Activated B cell treated with CpG ODN at 0.5 μM for 24 hours (primary cell): ENCODE measurements around the gene MYL6. TPM values are rescaled to one million over a fixed set of nuclear protein-coding genes. Genes with fewer than 3 reads are reported as not detected.

Experiments used
- ATAC-seq: fragments of 200-7000 bp; cut with Tn5 transposase; one replicate; pipeline ENCODE4 v1.10.0; 2021; ENCODE audit warnings: low read depth, mild to moderate bottlenecking, moderate library complexity
- CTCF ChIA-PET: fragments of 350-600 bp; sonication (Branson Sonifier 250); formaldehyde crosslinking; loops from one replicate; lab custom pipeline; 2021; ENCODE audit warnings: antibody characterized with exemption; lab: Charles Lee
- POLR2A ChIA-PET: fragments of 350-600 bp; sonication (Branson Sonifier 250); formaldehyde crosslinking; loops from one replicate; lab custom pipeline; 2021; ENCODE audit warnings: antibody characterized with exemption; lab: Charles Lee
- DNase-seq: peaks from one replicate; pipeline ENCODE4 v3.0.0; 2022
- H3K27ac Mint-ChIP-seq: one replicate; pipeline ENCODE4 v1.8.0; 2020; ENCODE audit warnings: mixed read lengths
- H3K27me3 Mint-ChIP-seq: one replicate; pipeline ENCODE4 v1.8.0; 2021; ENCODE audit warnings: mixed read lengths
- H3K36me3 Mint-ChIP-seq: one replicate; pipeline ENCODE4 v1.8.0; 2021; ENCODE audit warnings: low read depth, mixed read lengths
- H3K4me1 Mint-ChIP-seq: one replicate; pipeline ENCODE4 v1.8.0; 2021; ENCODE audit warnings: mixed read lengths
- H3K4me3 Mint-ChIP-seq: one replicate; pipeline ENCODE4 v1.8.0; 2020; ENCODE audit warnings: mild to moderate bottlenecking, mixed read lengths
- H3K9me3 Mint-ChIP-seq: one replicate; pipeline ENCODE4 v1.8.0; 2020; ENCODE audit warnings: mixed read lengths
- intact Hi-C: fragments of 100-400 bp; cut with micrococcal nuclease; formaldehyde crosslinking; loops from one replicate; pipeline ENCODE4 v1.15.1; 2024
- total RNA-seq: library from RNA; stranded (reverse); gene quantifications from 2 replicates; pipeline ENCODE4 v1.2.3, GENCODE V29; 2022
- TF ChIP-seq, protein P1 (sequence below): fragments of 200-600 bp; IDR thresholded peaks from one replicate; pipeline ENCODE4 v1.8.0; 2022; ENCODE audit warnings: antibody characterized with exemption, mild to moderate bottlenecking

MYL6 gene
- total RNA-seq, 1 donor from 2014 or later: 921 TPM

DNA sequence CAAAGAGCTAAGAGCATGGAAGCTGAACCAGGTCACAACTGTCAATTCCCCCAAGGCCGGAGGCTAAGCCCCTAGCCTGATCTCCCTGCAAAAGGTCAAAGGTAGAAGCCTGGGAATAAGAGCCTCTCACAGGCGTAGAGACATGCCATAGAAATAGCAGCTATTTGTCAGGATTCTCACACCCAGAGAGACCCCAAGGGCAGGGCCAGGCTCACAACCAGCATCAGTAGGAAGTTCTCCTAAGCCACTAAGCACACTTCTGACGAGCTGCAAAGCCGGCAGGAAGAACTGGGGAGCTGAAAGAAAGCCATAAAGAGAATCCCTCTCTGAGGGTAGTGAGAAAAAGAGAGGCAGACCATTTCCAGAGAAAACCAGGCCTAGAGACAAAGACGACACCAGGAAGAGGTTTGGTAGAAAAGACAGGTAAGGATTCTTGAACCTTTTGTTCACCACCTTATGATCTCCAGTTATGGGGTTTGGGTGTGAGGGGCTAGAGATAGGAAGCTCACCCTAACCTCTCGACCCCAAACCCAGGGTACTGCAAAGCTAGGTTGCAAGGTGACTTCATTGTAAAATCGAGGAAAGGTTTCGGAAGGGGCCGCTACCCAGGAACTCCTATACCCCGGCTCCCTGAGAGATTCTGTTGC, 30.1 kb downstream of the MYL6 start:
- TF ChIP-seq, protein P1, sequence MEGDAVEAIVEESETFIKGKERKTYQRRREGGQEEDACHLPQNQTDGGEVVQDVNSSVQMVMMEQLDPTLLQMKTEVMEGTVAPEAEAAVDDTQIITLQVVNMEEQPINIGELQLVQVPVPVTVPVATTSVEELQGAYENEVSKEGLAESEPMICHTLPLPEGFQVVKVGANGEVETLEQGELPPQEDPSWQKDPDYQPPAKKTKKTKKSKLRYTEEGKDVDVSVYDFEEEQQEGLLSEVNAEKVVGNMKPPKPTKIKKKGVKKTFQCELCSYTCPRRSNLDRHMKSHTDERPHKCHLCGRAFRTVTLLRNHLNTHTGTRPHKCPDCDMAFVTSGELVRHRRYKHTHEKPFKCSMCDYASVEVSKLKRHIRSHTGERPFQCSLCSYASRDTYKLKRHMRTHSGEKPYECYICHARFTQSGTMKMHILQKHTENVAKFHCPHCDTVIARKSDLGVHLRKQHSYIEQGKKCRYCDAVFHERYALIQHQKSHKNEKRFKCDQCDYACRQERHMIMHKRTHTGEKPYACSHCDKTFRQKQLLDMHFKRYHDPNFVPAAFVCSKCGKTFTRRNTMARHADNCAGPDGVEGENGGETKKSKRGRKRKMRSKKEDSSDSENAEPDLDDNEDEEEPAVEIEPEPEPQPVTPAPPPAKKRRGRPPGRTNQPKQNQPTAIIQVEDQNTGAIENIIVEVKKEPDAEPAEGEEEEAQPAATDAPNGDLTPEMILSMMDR: no peak
- H3K27ac Mint-ChIP-seq: peak overlapping the region; percentile 82
- H3K4me1 Mint-ChIP-seq: peaks cover 40% of the 10 kb centered on the region
- H3K4me3 Mint-ChIP-seq: peak overlapping the region; percentile 88
- ChIA-PET CTCF (interaction anchor here (0.5 to 6.4 kb wide), 13 partner anchors 19 to 458 kb away, joined by 3 to 80 read pairs (median 4); partner anchors contain the start of genes ESYT1, MYL6 and ZC3H10), POLR2A (interaction anchor here (0.6 to 5.7 kb wide), 15 partner anchors 9 to 450 kb away, joined by 3 to 116 read pairs (median 7); partner anchors contain the start of genes ANKRD52, COQ10A, ESYT1 and MYL6)
- H3K27me3 Mint-ChIP-seq: no peaks in the 10 kb centered on the region
- H3K36me3 Mint-ChIP-seq: peaks cover 42% of the 10 kb centered on the region
- ATAC-seq (no peak), DNase-seq (no peak)
- intact Hi-C loops: no loop called here
- no peaks in the 10 kb centered on the region for H3K9me3 Mint-ChIP-seq

DNA sequence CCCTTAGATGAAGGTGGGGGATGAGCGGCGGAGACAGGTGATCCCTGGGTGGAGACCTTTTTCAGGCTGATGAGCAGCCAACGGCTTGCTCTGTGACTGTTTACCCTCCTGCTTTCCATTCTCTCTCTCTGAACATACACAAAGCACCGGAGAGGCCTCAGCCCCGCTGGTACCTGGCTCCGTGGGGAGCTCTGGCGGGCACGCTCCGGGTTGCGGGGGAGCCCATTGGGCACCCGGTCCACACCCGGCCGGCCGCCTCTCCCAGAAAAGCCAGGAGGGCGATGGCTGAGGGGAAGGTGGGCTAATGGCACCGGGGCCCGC, 30.6 kb downstream of the MYL6 start:
- Mint-ChIP-seq H3K27me3 (no peaks in the 10 kb centered on the region), H3K4me1 (peaks cover 43% of the 10 kb centered on the region), H3K36me3 (peaks cover 39% of the 10 kb centered on the region), H3K4me3 (peak overlapping the region; percentile 88), H3K27ac (peak overlapping the region; percentile 82), H3K9me3 (no peaks in the 10 kb centered on the region)
- TF ChIP-seq, protein P1: no peak
- DNase-seq (no peak), ATAC-seq (no peak)
- ChIA-PET POLR2A (interaction anchor here (0.6 to 5.7 kb wide), 18 partner anchors 9 to 450 kb away, joined by 3 to 116 read pairs (median 5); partner anchors contain the start of genes ANKRD52, COQ10A, ESYT1 and MYL6), CTCF (interaction anchor here (0.5 to 6.4 kb wide), 15 partner anchors 10 to 459 kb away, joined by 3 to 80 read pairs (median 6); partner anchors contain the start of genes ESYT1, MYL6, RNF41 and ZC3H10)
- intact Hi-C loops: loop anchor here (1.0 kb wide), 3 partner anchors 62 to 192 kb away; no protein-coding TSS in a partner anchor

DNA sequence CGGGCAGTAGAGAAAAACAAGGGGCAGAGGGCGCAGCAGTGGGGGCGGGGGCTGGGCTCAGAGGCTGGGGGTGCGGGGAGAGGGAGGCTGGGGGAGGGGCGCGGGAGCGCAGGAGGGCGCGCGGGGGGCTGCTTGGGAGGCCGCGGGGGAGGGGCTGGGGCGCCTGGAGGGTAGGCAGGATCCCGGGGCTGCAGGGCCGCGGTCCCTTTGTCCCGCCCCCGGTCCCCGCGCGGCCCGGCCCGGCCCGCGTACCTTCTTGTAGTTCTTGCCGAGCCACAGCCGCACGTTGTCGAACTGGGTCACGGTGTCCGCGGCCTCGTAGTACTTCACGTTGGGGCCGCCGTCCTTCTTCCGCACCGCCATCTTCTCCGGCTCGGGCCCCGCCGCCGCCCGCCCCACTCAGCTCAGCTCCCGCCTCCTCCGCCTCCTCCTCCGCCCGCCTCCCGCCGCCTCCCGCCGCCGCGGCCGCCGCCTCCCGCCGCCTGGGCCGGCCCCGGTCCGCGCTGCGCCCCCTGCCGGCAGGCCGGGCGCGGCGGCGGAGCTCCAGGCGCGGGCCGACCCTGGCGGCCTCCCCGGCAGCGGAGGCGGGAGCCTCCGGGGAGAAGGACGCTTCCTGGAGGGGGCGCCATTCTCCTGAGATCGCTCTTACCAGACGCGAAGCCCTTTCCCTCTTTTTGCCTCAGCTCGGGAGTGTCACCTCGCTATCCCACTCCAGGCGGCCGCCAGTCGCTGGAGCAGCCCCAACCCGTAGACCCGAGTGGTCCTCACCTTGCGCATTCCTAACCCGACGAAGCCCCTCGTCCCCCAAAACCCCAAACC, 31.1 kb downstream of the MYL6 start, which contains the start of gene SMARCC2:
Gene SMARCC2, minus strand, starts transcription at position 385 of the 819 bp plus-strand sequence. Its CDS starts 22 bp downstream, at position 363.
- DNase-seq (peak; percentile 82), ATAC-seq (peak; percentile 81)
- ChIA-PET POLR2A (interaction anchor here (0.6 to 5.7 kb wide), 44 partner anchors 9 to 499 kb away, joined by 3 to 116 read pairs (median 5); partner anchors contain the start of genes ANKRD52, BLOC1S1, CNPY2 and COQ10A), CTCF (interaction anchor here (0.5 to 6.4 kb wide), 33 partner anchors 8 to 1394 kb away, joined by 3 to 80 read pairs (median 4); partner anchors contain the start of genes COQ10A, ESYT1, MYL6 and RNF41)
- H3K36me3 Mint-ChIP-seq: peaks cover 33% of the 10 kb centered on the region
- TF ChIP-seq, protein P1: no peak
- H3K9me3 Mint-ChIP-seq: no peaks in the 10 kb centered on the region
- H3K4me1 Mint-ChIP-seq: peaks cover 43% of the 10 kb centered on the region
- peak within 1 kb of the TSS; percentile 96 for H3K27ac Mint-ChIP-seq
- H3K4me3 Mint-ChIP-seq: peak within 1 kb of the TSS; percentile 95
- intact Hi-C loops: loop anchor here (1.0 kb wide), 3 partner anchors 63 to 193 kb away; no protein-coding TSS in a partner anchor
- no peaks in the 10 kb centered on the region for H3K27me3 Mint-ChIP-seq

GRCh38 chr12:56189918-56190694, 31.9 kb downstream of the MYL6 start:
- Mint-ChIP-seq H3K27me3 (no peaks in the 10 kb centered on the region), H3K4me3 (peak overlapping the region; percentile 95), H3K9me3 (no peaks in the 10 kb centered on the region), H3K27ac (peak overlapping the region; percentile 96), H3K4me1 (peaks cover 43% of the 10 kb centered on the region), H3K36me3 (peaks cover 25% of the 10 kb centered on the region)
- DNase-seq (peak; percentile 72), ATAC-seq (peak; percentile 38)
- TF ChIP-seq, protein P1: no peak
- ChIA-PET POLR2A (interaction anchor here (0.6 to 5.7 kb wide), 42 partner anchors 9 to 498 kb away, joined by 3 to 116 read pairs (median 6); partner anchors contain the start of genes ANKRD52, BLOC1S1, CNPY2 and COQ10A), CTCF (interaction anchor here (0.5 to 6.4 kb wide), 29 partner anchors 7 to 1393 kb away, joined by 3 to 80 read pairs (median 4); partner anchors contain the start of genes COQ10A, ESYT1, MYL6 and RNF41)
- intact Hi-C loops: loop anchor here (1.0 kb wide), 6 partner anchors 32 to 452 kb away; partner anchors contain the start of gene MYL6
